Measurements from ENCODE around the gene WDR75.

WDR75 gene

DNA sequence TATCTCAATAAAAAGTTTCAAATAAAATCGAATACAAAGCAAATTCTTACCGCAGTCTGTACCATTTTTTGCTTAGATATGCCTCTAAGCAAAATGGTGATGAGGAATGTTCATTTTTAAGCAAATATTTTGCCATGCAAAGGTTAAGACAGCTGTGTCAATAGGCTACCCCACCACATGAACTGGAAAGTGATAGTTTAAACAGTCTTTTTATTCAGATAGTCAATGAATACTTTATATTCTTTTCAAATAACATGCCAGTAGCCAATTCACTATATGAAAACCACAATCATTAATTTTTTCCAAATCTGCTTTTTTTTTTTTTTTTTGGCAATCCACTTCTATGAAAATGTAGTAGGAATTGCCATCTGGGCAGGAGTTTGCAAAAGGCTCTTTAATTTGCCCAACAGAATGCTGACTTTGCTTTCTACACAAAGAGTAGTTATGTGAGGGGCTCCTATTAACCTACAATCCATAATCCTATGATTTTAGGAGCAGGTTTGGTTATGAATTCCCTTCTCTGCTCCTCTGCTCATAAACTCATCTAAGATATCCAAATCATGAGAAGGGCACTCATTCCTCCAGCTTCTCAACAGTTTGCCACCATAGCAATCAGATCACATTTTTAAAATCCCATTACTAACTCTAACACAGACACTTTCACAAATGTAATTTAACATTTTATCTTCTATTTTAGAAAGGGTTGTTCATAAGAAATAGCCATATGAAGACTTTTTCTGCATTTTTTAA, 70.1 kb downstream of the WDR75 start:
- H3K4me3 Mint-ChIP-seq: no peak overlapping the region
- H3K9me3 Mint-ChIP-seq: peaks cover 15% of the 10 kb centered on the region
- no peaks in the 10 kb centered on the region for H3K36me3 Mint-ChIP-seq (ENCODE audit: low read depth)
- no peaks in the 10 kb centered on the region for H3K27me3 Mint-ChIP-seq (ENCODE audit: low read depth)
- H3K27ac Mint-ChIP-seq: peak overlapping the region in 2 of 3 experiments; percentile 91 to 94
- TF ChIP-seq, protein P1, sequence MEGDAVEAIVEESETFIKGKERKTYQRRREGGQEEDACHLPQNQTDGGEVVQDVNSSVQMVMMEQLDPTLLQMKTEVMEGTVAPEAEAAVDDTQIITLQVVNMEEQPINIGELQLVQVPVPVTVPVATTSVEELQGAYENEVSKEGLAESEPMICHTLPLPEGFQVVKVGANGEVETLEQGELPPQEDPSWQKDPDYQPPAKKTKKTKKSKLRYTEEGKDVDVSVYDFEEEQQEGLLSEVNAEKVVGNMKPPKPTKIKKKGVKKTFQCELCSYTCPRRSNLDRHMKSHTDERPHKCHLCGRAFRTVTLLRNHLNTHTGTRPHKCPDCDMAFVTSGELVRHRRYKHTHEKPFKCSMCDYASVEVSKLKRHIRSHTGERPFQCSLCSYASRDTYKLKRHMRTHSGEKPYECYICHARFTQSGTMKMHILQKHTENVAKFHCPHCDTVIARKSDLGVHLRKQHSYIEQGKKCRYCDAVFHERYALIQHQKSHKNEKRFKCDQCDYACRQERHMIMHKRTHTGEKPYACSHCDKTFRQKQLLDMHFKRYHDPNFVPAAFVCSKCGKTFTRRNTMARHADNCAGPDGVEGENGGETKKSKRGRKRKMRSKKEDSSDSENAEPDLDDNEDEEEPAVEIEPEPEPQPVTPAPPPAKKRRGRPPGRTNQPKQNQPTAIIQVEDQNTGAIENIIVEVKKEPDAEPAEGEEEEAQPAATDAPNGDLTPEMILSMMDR (IDR thresholded peaks at IDR 0.05; ENCODE audit: unreplicated experiment in 3 of 3): no peak
- peaks cover 5% of the 10 kb centered on the region for H3K4me1 Mint-ChIP-seq

- Mint-ChIP-seq H3K9me3 (peaks cover 13% of the 10 kb centered on the region), H3K27me3 (ENCODE audit: low read depth) (no peaks in the 10 kb centered on the region), H3K4me1 (peaks cover 5% of the 10 kb centered on the region), H3K27ac (peak overlapping the region in 2 of 3 experiments; percentile 91 to 94), H3K4me3 (no peak overlapping the region), H3K36me3 (ENCODE audit: low read depth) (no peaks in the 10 kb centered on the region)
- TF ChIP-seq, protein P1 (IDR thresholded peaks at IDR 0.05; ENCODE audit: unreplicated experiment in 3 of 3): no peak
Measured at GRCh38 chr2:189511960-189512319, 70.7 kb downstream of the WDR75 start.

- no peaks in the 10 kb centered on the region for H3K27me3 Mint-ChIP-seq (ENCODE audit: low read depth)
- H3K27ac Mint-ChIP-seq: no peak overlapping the region
Measured at GRCh38 chr2:189512879-189513278, 71.6 kb downstream of the WDR75 start.

GRCh38 chr2:189514104-189514503, 72.8 kb downstream of the WDR75 start:
- Mint-ChIP-seq H3K27ac (peak overlapping the region in 1 of 3 experiments; percentile 1), H3K4me3 (no peak overlapping the region), H3K27me3 (ENCODE audit: low read depth) (no peaks in the 10 kb centered on the region), H3K9me3 (peaks cover 11% of the 10 kb centered on the region), H3K4me1 (peaks cover 8% of the 10 kb centered on the region), H3K36me3 (ENCODE audit: low read depth) (no peaks in the 10 kb centered on the region)
- TF ChIP-seq, protein P1 (IDR thresholded peaks at IDR 0.05; ENCODE audit: unreplicated experiment in 3 of 3): no peak

More at GRCh38 chr2:189512879-189513278, 71.6 kb downstream of the WDR75 start:
- TF ChIP-seq, protein P1 (IDR thresholded peaks at IDR 0.05; ENCODE audit: unreplicated experiment in 3 of 3): no peak
- Mint-ChIP-seq H3K9me3 (peaks cover 18% of the 10 kb centered on the region), H3K4me3 (no peak overlapping the region), H3K36me3 (ENCODE audit: low read depth) (no peaks in the 10 kb centered on the region), H3K4me1 (peaks cover 5% of the 10 kb centered on the region)

DNA sequence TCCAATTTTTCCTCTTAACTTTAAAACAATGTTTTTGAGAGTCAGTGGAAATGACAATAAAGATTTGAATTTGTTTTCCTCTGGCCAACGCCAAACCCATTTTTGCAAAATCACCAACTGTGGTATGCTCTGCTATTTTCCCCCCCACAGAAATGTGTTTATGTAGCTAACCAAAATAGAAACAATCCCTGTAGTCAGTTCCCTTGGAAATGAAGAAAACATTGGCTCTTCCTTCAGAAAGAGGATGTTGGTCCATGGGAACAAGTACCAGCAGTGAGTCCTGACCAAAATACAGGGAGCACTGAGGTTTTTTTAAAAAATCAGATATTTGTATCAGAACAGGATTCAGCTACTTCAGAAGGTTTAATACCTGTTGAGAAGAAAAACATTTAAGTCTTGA, 74.0 kb downstream of the WDR75 start:
- Mint-ChIP-seq H3K27ac (no peak overlapping the region), H3K9me3 (peaks cover 8% of the 10 kb centered on the region), H3K36me3 (ENCODE audit: low read depth) (no peaks in the 10 kb centered on the region), H3K4me3 (no peak overlapping the region), H3K27me3 (ENCODE audit: low read depth) (no peaks in the 10 kb centered on the region), H3K4me1 (peaks cover 16% of the 10 kb centered on the region)
- TF ChIP-seq, protein P1 (IDR thresholded peaks at IDR 0.05; ENCODE audit: unreplicated experiment in 3 of 3): no peak

GRCh38 chr2:189516546-189516945, 75.3 kb downstream of the WDR75 start:
- no peaks in the 10 kb centered on the region for H3K36me3 Mint-ChIP-seq (ENCODE audit: low read depth)
- peaks cover 8% of the 10 kb centered on the region for H3K9me3 Mint-ChIP-seq
- TF ChIP-seq, protein P1 (IDR thresholded peaks at IDR 0.05; ENCODE audit: unreplicated experiment in 3 of 3): no peak
- H3K4me3 Mint-ChIP-seq: no peak overlapping the region
- H3K27ac Mint-ChIP-seq: no peak overlapping the region
- H3K27me3 Mint-ChIP-seq (ENCODE audit: low read depth): no peaks in the 10 kb centered on the region
- peaks cover 15% of the 10 kb centered on the region for H3K4me1 Mint-ChIP-seq

Measured in nephron (organoid).